ENCODE measurements around the gene ZNF317.

- TF ChIP-seq POLR2A (IDR thresholded peaks at IDR 0.05; ENCODE audit: low read length) (no peak), GATA1 (IDR thresholded peaks at IDR 0.05; ENCODE audit: low read depth, low read length) (no peak)
Measured at GRCh38 chr19:9144920-9145319, 4.7 kb downstream of the ZNF317 start.

All from erythroblast (primary cell).